COR-L47 (cell line): ENCODE results near the gene SERPINB10.
A peak's percentile ranks its signal among the peaks of the same experiment; 100 is the strongest.
"Not testable (repeated sequence)": the region's sequence is repeated elsewhere in the genome, so short reads cannot be mapped to it uniquely, and the experiment has no call there.

Experiments used
- DNase-seq: peaks from one replicate; lab custom pipeline; 2025; lab: John Stamatoyannopoulos, UW

The SERPINB10 gene

GRCh38 chr18:63892566-63892965, 15.2 kb upstream of the SERPINB10 start:
- DNase-seq, result no peak

- no peak for DNase-seq
These were observed 13.5 kb upstream of the SERPINB10 start for GRCh38 chr18:63894106-63894772.

GRCh38 chr18:63895190-63895589, 12.6 kb upstream of the SERPINB10 start:
- DNase-seq, result no peak

GRCh38 chr18:63897072-63897471, 10.7 kb upstream of the SERPINB10 start:
- no peak for DNase-seq

- no peak for DNase-seq
These were observed 8.6 kb upstream of the SERPINB10 start for GRCh38 chr18:63899206-63899605.

GRCh38 chr18:63903851-63904570, 3.7 kb upstream of the SERPINB10 start:
- DNase-seq, result no peak

GRCh38 chr18:63904694-63905093, 3.1 kb upstream of the SERPINB10 start:
- no peak for DNase-seq

GRCh38 chr18:63905361-63905760, 2.4 kb upstream of the SERPINB10 start:
- DNase-seq, result no peak

- DNase-seq, result no peak
These were observed 1.7 kb upstream of the SERPINB10 start for GRCh38 chr18:63906056-63906455.

- DNase-seq, result no peak
These were observed 1.1 kb downstream of the SERPINB10 start for GRCh38 chr18:63908858-63909257.

- no peak for DNase-seq
These were observed 2.1 kb downstream of the SERPINB10 start for GRCh38 chr18:63909870-63910269.

GRCh38 chr18:63917817-63918216, 10.1 kb downstream of the SERPINB10 start:
- DNase-seq, result no peak

GRCh38 chr18:63922049-63922448, 14.3 kb downstream of the SERPINB10 start:
- no peak for DNase-seq

GRCh38 chr18:63924551-63924950, 16.8 kb downstream of the SERPINB10 start:
- DNase-seq, result no peak

- no peak for DNase-seq
These were observed 20.6 kb downstream of the SERPINB10 start for GRCh38 chr18:63928331-63928730.

- not testable (repeated sequence) for DNase-seq
These were observed 21.6 kb downstream of the SERPINB10 start for GRCh38 chr18:63929369-63929768.

GRCh38 chr18:63930773-63931354, 23.1 kb downstream of the SERPINB10 start:
- DNase-seq, result no peak

- DNase-seq, result peak; percentile 91
These were observed 28.6 kb downstream of the SERPINB10 start for GRCh38 chr18:63936156-63936931.

GRCh38 chr18:63936932-63937393, 29.2 kb downstream of the SERPINB10 start:
- no peak for DNase-seq

GRCh38 chr18:63940008-63940407, 32.2 kb downstream of the SERPINB10 start:
- DNase-seq, result no peak

- DNase-seq, result not testable (repeated sequence)
These were observed 32.8 kb downstream of the SERPINB10 start for GRCh38 chr18:63940543-63941050.
